DOHH2 (cell line): ENCODE results near the gene ARCN1.

ENCODE experiments used
- EZH2phosphoT487 ChIP-seq: fragments of 200-600 bp; sonication (generic); IDR thresholded peaks from 2 replicates; pipeline ENCODE4 v1.6.1; 2017; ENCODE audit warnings: borderline replicate concordance, mild to moderate bottlenecking, antibody characterized with exemption, low read length, moderate library complexity, mixed read lengths
- TF ChIP-seq, protein P1 (sequence below): fragments of 200-600 bp; sonication (generic); IDR thresholded peaks from one replicate; pipeline ENCODE4 v1.5.1; 2014; ENCODE audit warnings: antibody characterized with exemption, mild to moderate bottlenecking, low read depth, low read length; ENCODE audit not compliant: poor library complexity, severe bottlenecking

DNA sequence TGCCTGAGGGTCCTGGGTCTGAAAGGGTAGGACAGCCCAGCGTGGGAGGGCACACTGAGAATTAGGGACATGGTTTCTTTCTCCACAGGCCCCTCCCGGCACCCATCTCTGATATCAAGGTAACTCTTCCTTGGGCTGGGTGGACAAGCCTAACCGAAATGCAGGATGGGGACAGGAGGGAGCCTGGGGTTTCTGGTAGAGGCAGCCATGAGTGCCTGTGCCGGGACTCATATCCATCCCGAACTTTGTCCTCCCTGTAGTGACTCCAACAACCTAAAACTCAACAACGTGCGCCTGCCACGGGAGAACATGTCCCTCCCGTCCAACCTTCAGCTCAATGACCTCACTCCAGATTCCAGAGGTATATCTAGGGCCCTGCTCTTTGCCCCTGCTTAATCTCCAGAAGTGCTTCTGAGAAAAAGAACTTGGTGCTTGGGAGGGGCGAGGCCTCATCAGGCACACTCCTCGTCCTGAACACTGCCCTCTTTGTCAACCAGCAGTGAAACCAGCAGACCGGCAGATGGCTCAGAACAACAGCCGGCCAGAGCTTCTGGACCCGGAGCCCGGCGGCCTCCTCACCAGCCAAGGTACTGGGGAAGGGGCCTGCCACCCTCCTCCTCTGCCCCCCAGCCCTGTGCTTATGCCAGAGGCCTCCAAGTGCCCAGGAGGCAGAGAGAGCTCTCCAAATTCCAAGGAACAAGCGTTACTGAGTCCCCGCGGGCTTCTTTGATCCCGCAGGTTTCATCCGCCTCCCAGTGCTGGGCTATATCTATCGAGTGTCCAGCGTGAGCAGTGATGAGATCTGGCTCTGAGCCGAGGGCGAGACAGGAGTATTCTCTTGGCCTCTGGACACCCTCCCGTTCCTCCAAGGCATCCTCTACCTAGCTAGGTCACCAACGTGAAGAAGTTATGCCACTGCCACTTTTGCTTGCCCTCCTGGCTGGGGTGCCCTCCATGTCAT lies 38.2 kb upstream of the ARCN1 start:
- TF ChIP-seq, protein P1, sequence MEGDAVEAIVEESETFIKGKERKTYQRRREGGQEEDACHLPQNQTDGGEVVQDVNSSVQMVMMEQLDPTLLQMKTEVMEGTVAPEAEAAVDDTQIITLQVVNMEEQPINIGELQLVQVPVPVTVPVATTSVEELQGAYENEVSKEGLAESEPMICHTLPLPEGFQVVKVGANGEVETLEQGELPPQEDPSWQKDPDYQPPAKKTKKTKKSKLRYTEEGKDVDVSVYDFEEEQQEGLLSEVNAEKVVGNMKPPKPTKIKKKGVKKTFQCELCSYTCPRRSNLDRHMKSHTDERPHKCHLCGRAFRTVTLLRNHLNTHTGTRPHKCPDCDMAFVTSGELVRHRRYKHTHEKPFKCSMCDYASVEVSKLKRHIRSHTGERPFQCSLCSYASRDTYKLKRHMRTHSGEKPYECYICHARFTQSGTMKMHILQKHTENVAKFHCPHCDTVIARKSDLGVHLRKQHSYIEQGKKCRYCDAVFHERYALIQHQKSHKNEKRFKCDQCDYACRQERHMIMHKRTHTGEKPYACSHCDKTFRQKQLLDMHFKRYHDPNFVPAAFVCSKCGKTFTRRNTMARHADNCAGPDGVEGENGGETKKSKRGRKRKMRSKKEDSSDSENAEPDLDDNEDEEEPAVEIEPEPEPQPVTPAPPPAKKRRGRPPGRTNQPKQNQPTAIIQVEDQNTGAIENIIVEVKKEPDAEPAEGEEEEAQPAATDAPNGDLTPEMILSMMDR, result no peak
- TF ChIP-seq EZH2phosphoT487, result no peak
